ENCODE data around the gene PTPRD.

Gene PTPRD

DNA sequence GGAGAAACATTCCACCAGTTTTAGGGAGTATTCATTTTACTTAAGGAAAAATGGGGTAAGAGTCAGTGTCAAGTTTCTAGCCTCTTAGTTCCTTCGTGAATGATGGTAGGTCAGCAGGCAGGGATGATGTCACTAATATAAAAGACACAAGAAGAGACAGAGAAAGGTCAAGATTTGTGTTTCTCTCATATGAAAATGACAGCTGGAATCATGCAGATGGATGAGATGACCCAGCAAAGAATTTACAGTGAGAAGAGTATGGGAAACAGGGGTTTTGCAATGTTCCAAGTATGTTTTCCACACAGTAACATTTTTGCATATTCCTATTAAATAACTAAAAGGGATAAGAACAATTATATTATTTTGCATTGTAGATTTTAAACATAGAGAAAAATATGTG lies 2063.6 kb downstream of the PTPRD start:
- TF ChIP-seq, protein P1, sequence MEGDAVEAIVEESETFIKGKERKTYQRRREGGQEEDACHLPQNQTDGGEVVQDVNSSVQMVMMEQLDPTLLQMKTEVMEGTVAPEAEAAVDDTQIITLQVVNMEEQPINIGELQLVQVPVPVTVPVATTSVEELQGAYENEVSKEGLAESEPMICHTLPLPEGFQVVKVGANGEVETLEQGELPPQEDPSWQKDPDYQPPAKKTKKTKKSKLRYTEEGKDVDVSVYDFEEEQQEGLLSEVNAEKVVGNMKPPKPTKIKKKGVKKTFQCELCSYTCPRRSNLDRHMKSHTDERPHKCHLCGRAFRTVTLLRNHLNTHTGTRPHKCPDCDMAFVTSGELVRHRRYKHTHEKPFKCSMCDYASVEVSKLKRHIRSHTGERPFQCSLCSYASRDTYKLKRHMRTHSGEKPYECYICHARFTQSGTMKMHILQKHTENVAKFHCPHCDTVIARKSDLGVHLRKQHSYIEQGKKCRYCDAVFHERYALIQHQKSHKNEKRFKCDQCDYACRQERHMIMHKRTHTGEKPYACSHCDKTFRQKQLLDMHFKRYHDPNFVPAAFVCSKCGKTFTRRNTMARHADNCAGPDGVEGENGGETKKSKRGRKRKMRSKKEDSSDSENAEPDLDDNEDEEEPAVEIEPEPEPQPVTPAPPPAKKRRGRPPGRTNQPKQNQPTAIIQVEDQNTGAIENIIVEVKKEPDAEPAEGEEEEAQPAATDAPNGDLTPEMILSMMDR (IDR thresholded peaks at IDR 0.05; ENCODE audit: borderline replicate concordance, control extremely low read depth, extremely low read depth, insufficient read depth, missing control alignments): no peak
- DNase-seq (ENCODE audit: low spot score): no peak
- in situ Hi-C loops (cut with MboI; ENCODE audit: low sequenced_read_pairs, unreplicated experiment): no loop called here

DNA sequence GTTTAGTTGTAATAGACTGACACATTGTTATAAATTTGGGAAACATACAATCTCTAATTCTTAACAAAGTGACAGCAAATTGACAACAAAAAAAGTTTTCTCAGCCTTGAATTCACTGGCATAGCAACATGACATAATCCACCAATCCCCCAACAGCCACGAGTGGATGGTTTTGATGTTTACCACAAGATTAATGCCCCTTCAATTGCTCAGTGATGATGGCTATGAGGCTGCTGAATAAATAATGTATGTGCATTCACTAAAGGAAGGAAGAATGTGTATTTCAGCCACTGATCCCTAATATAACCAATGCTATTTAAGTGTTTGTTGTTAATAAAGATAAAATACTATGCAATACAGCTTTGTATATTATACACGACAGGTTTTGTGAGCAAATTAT lies 2069.6 kb downstream of the PTPRD start:
- in situ Hi-C loops (cut with MboI; ENCODE audit: low sequenced_read_pairs, unreplicated experiment): no loop called here
- TF ChIP-seq, protein P1 (IDR thresholded peaks at IDR 0.05; ENCODE audit: borderline replicate concordance, control extremely low read depth, extremely low read depth, insufficient read depth, missing control alignments): no peak
- no peak for DNase-seq (ENCODE audit: low spot score)

DNA sequence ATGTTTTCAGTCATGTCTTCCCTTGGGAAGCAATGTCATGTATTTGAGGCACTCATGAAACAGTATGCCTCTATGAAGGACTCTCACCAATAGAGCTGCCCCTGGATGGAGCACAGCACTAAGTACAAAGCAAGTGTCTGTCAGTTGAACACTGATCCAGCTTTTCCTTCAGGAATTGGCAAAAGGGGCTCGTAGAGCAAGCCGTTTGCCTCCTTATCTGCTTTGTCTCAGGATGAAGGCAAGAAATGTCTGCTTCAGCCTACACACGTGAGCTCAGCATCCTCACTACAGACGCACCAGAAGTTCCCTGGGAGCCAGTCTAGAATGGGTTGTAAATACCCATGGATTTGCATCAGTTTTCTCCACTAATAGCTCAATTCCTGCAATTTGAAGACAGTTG lies 2070.3 kb downstream of the PTPRD start:
- TF ChIP-seq, protein P1 (IDR thresholded peaks at IDR 0.05; ENCODE audit: borderline replicate concordance, control extremely low read depth, extremely low read depth, insufficient read depth, missing control alignments): no peak
- DNase-seq (ENCODE audit: low spot score): no peak
- in situ Hi-C loops (cut with MboI; ENCODE audit: low sequenced_read_pairs, unreplicated experiment): no loop called here

DNA sequence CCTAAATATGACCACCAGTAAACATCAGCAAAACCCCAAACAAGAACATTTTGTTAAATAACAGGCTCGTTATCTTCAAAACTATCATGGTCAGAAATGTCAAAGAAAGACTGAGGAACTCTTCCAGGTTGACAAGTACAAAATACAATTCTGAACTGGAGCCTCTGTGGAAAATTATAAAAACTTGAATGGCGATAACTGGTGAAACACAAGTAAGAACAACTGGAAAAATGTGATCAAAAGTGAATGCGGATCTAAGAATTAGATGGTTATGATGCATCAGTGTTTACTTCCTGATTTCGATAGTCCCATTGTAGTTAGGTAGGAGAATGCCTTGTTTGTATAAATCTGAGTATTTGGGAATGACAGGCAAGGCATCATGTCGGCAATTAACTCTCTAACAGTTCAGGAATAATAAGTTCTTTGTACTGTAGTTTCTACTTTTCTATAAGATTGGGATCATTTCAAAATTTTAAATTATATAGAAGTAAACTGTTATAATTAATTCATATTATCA lies 2073.1 kb downstream of the PTPRD start:
- in situ Hi-C loops (cut with MboI; ENCODE audit: low sequenced_read_pairs, unreplicated experiment): no loop called here
- no peak for DNase-seq (ENCODE audit: low spot score)
- TF ChIP-seq, protein P1 (IDR thresholded peaks at IDR 0.05; ENCODE audit: borderline replicate concordance, control extremely low read depth, extremely low read depth, insufficient read depth, missing control alignments): no peak

GRCh38 chr9:8536845-8537244 lies 2076.0 kb downstream of the PTPRD start:
- in situ Hi-C loops (cut with MboI; ENCODE audit: low sequenced_read_pairs, unreplicated experiment): no loop called here
- DNase-seq (ENCODE audit: low spot score): no peak
- TF ChIP-seq, protein P1 (IDR thresholded peaks at IDR 0.05; ENCODE audit: borderline replicate concordance, control extremely low read depth, extremely low read depth, insufficient read depth, missing control alignments): no peak

DNA sequence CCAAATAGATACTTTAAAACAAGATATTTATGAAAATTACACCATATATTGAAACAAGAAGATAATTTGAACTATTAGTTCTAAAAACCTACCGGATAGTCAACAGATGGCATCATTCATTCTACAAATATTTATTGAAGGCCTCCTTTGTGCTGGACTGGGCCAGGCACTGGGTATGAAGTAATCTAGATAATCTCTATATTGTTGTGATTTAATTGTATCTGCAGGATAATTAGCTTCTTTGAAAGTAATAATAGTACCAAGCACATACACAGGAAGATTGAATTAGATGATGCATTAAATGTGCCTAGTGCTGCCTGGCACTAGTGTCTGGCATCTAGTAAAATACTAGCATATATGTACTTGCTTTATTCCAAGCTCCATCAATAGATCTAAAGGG lies 2078.0 kb downstream of the PTPRD start:
- DNase-seq (ENCODE audit: low spot score): no peak
- in situ Hi-C loops (cut with MboI; ENCODE audit: low sequenced_read_pairs, unreplicated experiment): no loop called here
- TF ChIP-seq, protein P1 (IDR thresholded peaks at IDR 0.05; ENCODE audit: borderline replicate concordance, control extremely low read depth, extremely low read depth, insufficient read depth, missing control alignments): no peak

- in situ Hi-C loops (cut with MboI; ENCODE audit: low sequenced_read_pairs, unreplicated experiment): no loop called here
- TF ChIP-seq, protein P1 (IDR thresholded peaks at IDR 0.05; ENCODE audit: borderline replicate concordance, control extremely low read depth, extremely low read depth, insufficient read depth, missing control alignments): no peak
- no peak for DNase-seq (ENCODE audit: low spot score)
Measured at GRCh38 chr9:8533681-8534080, 2079.1 kb downstream of the PTPRD start.

Data from GM13976 (cell line).